Cardiac fibroblast (primary cell): Measurements from ENCODE around the gene TSSK6.
A peak's percentile ranks its signal among the peaks of the same experiment; 100 is the strongest.

Source experiments
- DNase-seq, 2 donors: peaks; one replicate each; pipeline versions ENCODE4 v3.0.0 to v3.0.0-alpha.2; 2010; ENCODE audit warnings: low read depth in 2 of 2
- H3K4me3 ChIP-seq, 2 donors: replicated peaks in 1 of 2; 1 replicate in 1 of 2; 2 replicates in 1 of 2; pipeline ENCODE4 v1.5.1; 2011; ENCODE audit warnings: low read depth in 2 of 2, low read length in 2 of 2, mild to moderate bottlenecking in 2 of 2, moderate library complexity in 1 of 2
- TF ChIP-seq, protein P1 (sequence below): IDR thresholded peaks from one replicate; pipeline ENCODE4 v1.5.1; 2011; ENCODE audit warnings: low read depth, mild to moderate bottlenecking, low read length, inconsistent platforms

TSSK6 gene

DNA sequence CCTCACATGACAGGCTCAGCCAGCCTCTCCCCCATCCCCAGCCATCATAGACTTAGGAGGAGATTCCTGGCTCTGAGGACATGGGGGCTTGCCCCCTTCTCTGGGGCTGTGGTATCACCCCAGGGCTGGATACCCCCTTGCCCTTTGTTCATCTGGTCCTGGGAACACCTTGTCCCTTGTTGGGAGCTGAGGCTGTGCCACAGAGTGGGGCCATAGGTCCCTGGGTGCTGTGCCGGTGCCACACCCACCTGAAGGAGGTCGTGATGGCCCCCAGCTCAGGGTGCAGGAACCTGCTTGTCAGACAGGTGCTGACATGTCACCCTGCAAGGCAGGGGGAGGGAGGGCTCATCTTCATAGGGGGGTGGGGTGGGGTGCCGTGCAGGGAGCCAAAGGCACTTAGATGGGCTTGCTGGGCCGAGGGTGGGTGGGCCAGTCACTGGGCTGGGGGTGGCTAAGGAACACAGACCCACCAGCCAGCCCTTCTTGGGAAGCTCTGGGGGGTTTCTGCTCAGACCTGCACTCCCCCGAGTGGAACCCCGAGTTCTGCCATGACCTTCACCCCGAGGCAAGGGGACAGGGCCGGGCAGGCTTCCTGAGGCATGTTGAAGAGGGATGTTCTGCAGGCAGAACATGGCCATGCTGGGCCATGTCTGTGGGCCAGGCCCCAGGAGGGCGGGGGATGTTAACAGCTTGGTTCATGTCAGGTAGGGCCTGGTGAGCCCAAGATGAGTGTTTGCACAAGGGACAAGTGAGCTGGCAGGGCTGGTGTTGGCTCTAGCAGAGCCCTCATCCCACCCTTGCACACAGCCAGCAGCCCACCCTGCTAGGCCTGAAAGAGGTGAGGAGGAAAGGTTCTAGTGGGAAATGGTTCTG lies 28.0 kb downstream of the TSSK6 start:
- no peak overlapping the region for H3K4me3 ChIP-seq
- TF ChIP-seq, protein P1, sequence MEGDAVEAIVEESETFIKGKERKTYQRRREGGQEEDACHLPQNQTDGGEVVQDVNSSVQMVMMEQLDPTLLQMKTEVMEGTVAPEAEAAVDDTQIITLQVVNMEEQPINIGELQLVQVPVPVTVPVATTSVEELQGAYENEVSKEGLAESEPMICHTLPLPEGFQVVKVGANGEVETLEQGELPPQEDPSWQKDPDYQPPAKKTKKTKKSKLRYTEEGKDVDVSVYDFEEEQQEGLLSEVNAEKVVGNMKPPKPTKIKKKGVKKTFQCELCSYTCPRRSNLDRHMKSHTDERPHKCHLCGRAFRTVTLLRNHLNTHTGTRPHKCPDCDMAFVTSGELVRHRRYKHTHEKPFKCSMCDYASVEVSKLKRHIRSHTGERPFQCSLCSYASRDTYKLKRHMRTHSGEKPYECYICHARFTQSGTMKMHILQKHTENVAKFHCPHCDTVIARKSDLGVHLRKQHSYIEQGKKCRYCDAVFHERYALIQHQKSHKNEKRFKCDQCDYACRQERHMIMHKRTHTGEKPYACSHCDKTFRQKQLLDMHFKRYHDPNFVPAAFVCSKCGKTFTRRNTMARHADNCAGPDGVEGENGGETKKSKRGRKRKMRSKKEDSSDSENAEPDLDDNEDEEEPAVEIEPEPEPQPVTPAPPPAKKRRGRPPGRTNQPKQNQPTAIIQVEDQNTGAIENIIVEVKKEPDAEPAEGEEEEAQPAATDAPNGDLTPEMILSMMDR: no peak
- DNase-seq: no peak

GRCh38 chr19:19486343-19487076 lies 28.8 kb downstream of the TSSK6 start:
- TF ChIP-seq, protein P1: no peak
- H3K4me3 ChIP-seq: no peak overlapping the region
- no peak for DNase-seq

- no peak for DNase-seq
- TF ChIP-seq, protein P1: no peak
- H3K4me3 ChIP-seq: no peak overlapping the region
Observed at GRCh38 chr19:19485998-19486290, 29.4 kb downstream of the TSSK6 start.

DNA sequence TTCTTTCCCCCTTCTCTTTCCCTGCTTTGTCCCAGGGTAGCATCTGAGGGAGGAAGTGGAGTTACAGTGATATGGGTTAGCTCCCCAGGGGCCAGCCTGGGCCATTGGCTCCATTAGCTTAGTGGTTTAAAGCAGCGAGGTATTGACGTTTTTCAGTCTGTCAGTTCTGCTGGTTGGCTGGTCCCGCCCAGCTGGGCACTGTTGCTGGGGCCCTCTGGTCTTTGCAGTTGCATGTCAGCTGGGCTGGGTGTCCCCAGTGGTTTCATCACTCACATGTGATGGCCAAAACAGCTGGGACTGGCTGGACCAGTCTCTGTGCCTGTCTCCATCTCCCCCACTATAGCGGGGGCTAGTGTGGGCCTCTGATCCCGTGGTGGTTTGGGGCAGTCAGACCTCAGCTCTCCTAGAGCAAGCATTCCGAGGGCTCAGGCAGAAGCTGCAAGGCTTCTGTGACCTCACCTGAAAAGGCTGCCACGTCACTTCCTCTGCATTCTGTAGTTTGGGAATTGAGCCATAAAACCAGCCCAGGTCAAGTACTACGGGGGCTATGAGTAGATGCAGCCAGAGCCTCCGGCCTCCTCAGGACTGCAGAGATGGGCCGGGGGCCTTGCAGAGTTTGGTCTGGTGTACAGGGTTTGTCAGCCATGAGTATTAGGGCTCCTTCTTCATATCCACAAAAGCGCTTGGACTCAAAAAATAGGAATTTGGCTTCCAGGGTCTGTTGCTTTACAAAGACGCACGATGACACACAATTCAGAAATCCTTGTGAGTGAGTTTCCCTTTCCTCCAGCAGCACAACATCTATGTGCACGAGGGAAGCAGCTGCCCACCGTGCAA lies 30.0 kb downstream of the TSSK6 start:
- TF ChIP-seq, protein P1: no peak
- H3K4me3 ChIP-seq: no peak overlapping the region
- DNase-seq: peak; percentile 45 to 65

DNA sequence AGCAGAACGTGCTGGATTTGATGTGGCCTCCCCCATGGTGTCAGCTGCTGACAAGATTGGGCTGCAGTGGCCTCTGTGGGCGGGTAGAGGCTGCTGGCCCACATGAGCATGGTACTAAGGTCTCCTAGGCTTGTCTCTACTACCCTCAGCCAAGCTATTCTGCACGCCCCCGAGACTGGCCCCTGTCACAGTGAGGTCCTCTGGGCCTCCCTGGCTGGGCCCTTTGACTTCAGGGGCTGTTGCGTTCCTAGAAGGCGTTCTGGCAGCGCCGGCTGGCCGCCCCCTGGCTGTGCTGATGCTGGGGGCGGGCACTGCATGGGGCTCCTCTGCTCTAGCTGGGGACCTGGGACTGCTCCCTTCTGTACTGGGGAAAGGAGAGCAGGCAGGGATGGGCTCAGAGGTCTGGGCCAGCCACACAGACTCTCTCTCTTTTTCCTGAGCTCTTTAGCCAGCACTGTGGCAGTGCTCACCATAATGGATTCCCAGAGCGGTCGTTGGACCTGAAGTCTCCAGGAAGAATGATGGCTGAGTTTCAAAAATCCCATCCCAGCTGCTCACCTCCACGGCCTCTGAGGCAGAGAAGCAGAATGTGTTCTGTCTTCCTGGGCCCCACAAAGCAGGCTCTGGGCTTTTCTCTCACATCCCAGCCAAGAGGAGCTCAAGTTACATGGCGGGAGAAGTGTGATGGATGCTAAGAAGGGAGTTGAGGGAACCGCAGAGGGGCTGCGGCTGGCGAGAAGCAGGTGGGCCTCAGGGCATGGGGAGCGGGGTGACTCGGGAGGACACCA lies 32.3 kb downstream of the TSSK6 start:
- no peak overlapping the region for H3K4me3 ChIP-seq
- no peak for DNase-seq
- TF ChIP-seq, protein P1: no peak

GRCh38 chr19:19480688-19481087 lies 34.7 kb downstream of the TSSK6 start:
- TF ChIP-seq, protein P1: no peak
- H3K4me3 ChIP-seq: no peak overlapping the region
- no peak for DNase-seq
